Tibial artery (tissue), 4 donors: ENCODE measurements around the gene LOXHD1.

Source experiments
- DNase-seq, 2 donors: peaks; one replicate each; pipeline ENCODE4 v3.0.0-alpha.2; 2019
- H3K27ac ChIP-seq, 2 donors: fragments of 200-600 bp; sonication (generic) in 1 of 2; 1 replicate in 1 of 2; 2 replicates in 1 of 2; pipeline ENCODE4 v1.5.1; 2018 to 2019; ENCODE audit warnings: mild to moderate bottlenecking in 1 of 2
- H3K27me3 ChIP-seq, 2 donors: fragments of 200-600 bp; sonication (generic) in 1 of 2; one replicate each; pipeline versions ENCODE4 v1.5.1 to v1.6.0; 2016 to 2019
- H3K36me3 ChIP-seq, 3 donors: fragments of 200-600 bp; sonication (generic) in 2 of 3; one replicate each; pipeline ENCODE4 v1.5.1; 2016 to 2019; ENCODE audit warnings: mild to moderate bottlenecking in 2 of 3
- H3K4me1 ChIP-seq, 4 donors: fragments of 200-600 bp; sonication (generic) in 2 of 4; 1 replicate in 3 of 4; 2 replicates in 1 of 4; pipeline ENCODE4 v1.5.1; 2016 to 2019
- H3K4me3 ChIP-seq, 2 donors: fragments of 200-600 bp; sonication (generic) in 1 of 2; 1 replicate in 1 of 2; 2 replicates in 1 of 2; pipeline ENCODE4 v1.5.1; 2018 to 2019; ENCODE audit warnings: mild to moderate bottlenecking in 2 of 2
- H3K9me3 ChIP-seq, 3 donors: fragments of 200-600 bp; sonication (generic) in 1 of 3; one replicate each; pipeline ENCODE4 v1.5.1; 2016 to 2019
- CTCF ChIP-seq, 2 experiments: fragments of 200-600 bp in 1 of 2; fragments of 450-650 bp in 1 of 2; IDR thresholded peaks; one replicate each; pipeline ENCODE4 v1.5.1; 2017 to 2019; ENCODE audit warnings: antibody characterized with exemption in 2 of 2, mild to moderate bottlenecking in 1 of 2, moderate library complexity in 1 of 2
- intact Hi-C: fragments of 100-400 bp; cut with DNase I; formaldehyde crosslinking; loops from one replicate; pipeline ENCODE4 v1.15.0; 2023; ENCODE audit warnings: low total_unique reads

Gene LOXHD1

GRCh38 chr18:46577546-46577945, 79.5 kb downstream of the LOXHD1 start:
- H3K36me3 ChIP-seq = no peaks in the 10 kb centered on the region
- DNase-seq = no peak
- H3K4me3 ChIP-seq = no peak overlapping the region
- no peaks in the 10 kb centered on the region for H3K27me3 ChIP-seq
- TF ChIP-seq CTCF (IDR thresholded peaks at IDR 0.05) = no peak
- intact Hi-C loops = no loop called here
- H3K27ac ChIP-seq = no peak overlapping the region
- peaks cover 0 to 13% (median 0%) of the 10 kb centered on the region in 3 donors for H3K9me3 ChIP-seq
- H3K4me1 ChIP-seq = peaks cover 0 to 8% (median 0%) of the 10 kb centered on the region in 4 donors

GRCh38 chr18:46575851-46576250, 81.2 kb downstream of the LOXHD1 start:
- H3K4me3 ChIP-seq = no peak overlapping the region
- intact Hi-C loops = no loop called here
- TF ChIP-seq CTCF (IDR thresholded peaks at IDR 0.05) = no peak
- no peaks in the 10 kb centered on the region for H3K9me3 ChIP-seq
- H3K4me1 ChIP-seq = peaks cover 0 to 8% (median 0%) of the 10 kb centered on the region in 4 donors
- no peaks in the 10 kb centered on the region for H3K27me3 ChIP-seq
- H3K36me3 ChIP-seq = no peaks in the 10 kb centered on the region
- no peak for DNase-seq
- no peak overlapping the region for H3K27ac ChIP-seq

- intact Hi-C loops = no loop called here
- TF ChIP-seq CTCF (IDR thresholded peaks at IDR 0.05) = no peak
- Histone ChIP-seq H3K27me3 (no peaks in the 10 kb centered on the region), H3K4me1 (peaks cover 0 to 8% (median 0%) of the 10 kb centered on the region in 4 donors), H3K27ac (no peak overlapping the region), H3K4me3 (no peak overlapping the region), H3K9me3 (no peaks in the 10 kb centered on the region), H3K36me3 (no peaks in the 10 kb centered on the region)
- no peak for DNase-seq
These were observed 82.3 kb downstream of the LOXHD1 start for GRCh38 chr18:46574743-46575115.

GRCh38 chr18:46574000-46574742, 82.8 kb downstream of the LOXHD1 start:
- no peak overlapping the region for H3K27ac ChIP-seq
- H3K4me3 ChIP-seq = no peak overlapping the region
- no peaks in the 10 kb centered on the region for H3K36me3 ChIP-seq
- DNase-seq = no peak
- no peaks in the 10 kb centered on the region for H3K9me3 ChIP-seq
- H3K4me1 ChIP-seq = peaks cover 0 to 8% (median 0%) of the 10 kb centered on the region in 4 donors
- intact Hi-C loops = no loop called here
- TF ChIP-seq CTCF (IDR thresholded peaks at IDR 0.05) = no peak
- H3K27me3 ChIP-seq = no peaks in the 10 kb centered on the region

GRCh38 chr18:46573156-46573555, 83.9 kb downstream of the LOXHD1 start:
- no peak overlapping the region for H3K4me3 ChIP-seq
- H3K27me3 ChIP-seq = no peaks in the 10 kb centered on the region
- no peak for TF ChIP-seq CTCF (IDR thresholded peaks at IDR 0.05)
- no peak overlapping the region for H3K27ac ChIP-seq
- H3K9me3 ChIP-seq = no peaks in the 10 kb centered on the region
- intact Hi-C loops = no loop called here
- no peak for DNase-seq
- peaks cover 0 to 8% (median 0%) of the 10 kb centered on the region in 4 donors for H3K4me1 ChIP-seq
- H3K36me3 ChIP-seq = no peaks in the 10 kb centered on the region
